ENCODE data around the gene ALKBH4.

DNA sequence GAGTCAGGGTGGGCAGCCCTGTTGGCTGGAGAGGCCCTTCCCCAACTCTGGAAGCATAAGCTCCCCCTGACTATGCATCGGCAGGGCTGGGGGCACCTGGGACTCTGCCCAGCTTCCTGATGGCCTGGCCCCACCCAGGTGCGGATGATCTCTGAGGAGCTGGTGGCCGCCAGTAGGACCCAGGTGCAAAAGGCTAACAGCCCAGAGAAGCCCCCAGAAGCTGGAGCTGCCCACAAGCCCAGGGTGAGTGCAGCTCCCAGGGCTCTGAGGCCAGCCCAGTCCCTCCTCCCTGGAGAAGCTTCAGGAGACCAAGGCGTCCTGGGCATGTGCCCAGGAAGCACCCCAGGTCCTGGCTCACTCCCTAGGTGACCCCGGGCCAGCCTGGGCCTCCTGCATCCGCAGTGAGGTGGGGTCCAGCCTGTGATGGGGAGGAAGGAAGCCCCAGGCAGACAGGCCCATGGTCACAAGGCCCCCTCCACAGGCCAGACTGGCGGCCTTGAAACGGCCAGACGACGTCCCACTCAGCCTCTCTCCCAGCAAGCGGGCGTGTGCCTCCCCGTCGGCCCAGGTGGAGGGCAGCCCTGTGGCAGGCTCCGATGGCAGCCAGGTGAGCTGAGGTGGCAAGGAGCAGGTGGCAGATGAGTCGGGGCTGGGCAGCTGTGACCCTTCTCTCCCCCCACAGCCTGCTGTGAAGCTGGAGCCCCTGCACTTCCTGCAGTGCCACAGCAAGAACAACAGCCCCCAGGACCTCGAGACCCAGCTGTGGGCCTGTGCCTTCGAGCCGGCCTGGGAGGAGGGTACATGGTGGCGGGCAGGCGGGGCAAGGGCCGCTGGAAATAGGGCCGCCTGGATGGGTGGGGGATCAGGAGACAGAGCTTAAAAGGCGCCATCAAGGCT, 3.2 kb upstream of the ALKBH4 start:
- TF ChIP-seq POLR2AphosphoS5 (IDR thresholded peaks at IDR 0.05; ENCODE audit: insufficient read depth, low read depth, low read length) (no peak), POLR2A (IDR thresholded peaks at IDR 0.05; ENCODE audit: low read depth, low read length) (no peak), EZH2 (IDR thresholded peaks at IDR 0.05; ENCODE audit: borderline replicate concordance, low read depth, low read length, severe bottlenecking) (no peak), MYC (IDR thresholded peaks at IDR 0.05; ENCODE audit: low read depth, low read length) (no peak), JUN (IDR thresholded peaks at IDR 0.05; ENCODE audit: borderline replicate concordance, insufficient read depth, insufficient read length, low read depth) (no peak)
- TF ChIP-seq, protein P1, sequence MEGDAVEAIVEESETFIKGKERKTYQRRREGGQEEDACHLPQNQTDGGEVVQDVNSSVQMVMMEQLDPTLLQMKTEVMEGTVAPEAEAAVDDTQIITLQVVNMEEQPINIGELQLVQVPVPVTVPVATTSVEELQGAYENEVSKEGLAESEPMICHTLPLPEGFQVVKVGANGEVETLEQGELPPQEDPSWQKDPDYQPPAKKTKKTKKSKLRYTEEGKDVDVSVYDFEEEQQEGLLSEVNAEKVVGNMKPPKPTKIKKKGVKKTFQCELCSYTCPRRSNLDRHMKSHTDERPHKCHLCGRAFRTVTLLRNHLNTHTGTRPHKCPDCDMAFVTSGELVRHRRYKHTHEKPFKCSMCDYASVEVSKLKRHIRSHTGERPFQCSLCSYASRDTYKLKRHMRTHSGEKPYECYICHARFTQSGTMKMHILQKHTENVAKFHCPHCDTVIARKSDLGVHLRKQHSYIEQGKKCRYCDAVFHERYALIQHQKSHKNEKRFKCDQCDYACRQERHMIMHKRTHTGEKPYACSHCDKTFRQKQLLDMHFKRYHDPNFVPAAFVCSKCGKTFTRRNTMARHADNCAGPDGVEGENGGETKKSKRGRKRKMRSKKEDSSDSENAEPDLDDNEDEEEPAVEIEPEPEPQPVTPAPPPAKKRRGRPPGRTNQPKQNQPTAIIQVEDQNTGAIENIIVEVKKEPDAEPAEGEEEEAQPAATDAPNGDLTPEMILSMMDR (IDR thresholded peaks at IDR 0.05; ENCODE audit: extremely low read depth in 1 of 2, insufficient read depth in 1 of 2, low read depth in 1 of 2, low read length in 2 of 2): no peak

All from endothelial cell of umbilical vein (primary cell).